Esophagus mucosa (tissue), 1 donor: ENCODE data around the gene TMEM138. TPM values are rescaled to one million over a fixed set of nuclear protein-coding genes. Genes with fewer than 3 reads are reported as not detected.

Experiments used
- ATAC-seq: fragments of 200-7000 bp; cut with Tn5 transposase; one replicate; pipeline ENCODE4 v1.9.1; 2020
- total RNA-seq: library from RNA; stranded (reverse); gene quantifications from one replicate; pipeline ENCODE4 v1.2.4, GENCODE V29; 2023
- donor health status: DM: yes; HTN: yes; CAD: no.

The TMEM138 gene
- 23.1 TPM for total RNA-seq

DNA sequence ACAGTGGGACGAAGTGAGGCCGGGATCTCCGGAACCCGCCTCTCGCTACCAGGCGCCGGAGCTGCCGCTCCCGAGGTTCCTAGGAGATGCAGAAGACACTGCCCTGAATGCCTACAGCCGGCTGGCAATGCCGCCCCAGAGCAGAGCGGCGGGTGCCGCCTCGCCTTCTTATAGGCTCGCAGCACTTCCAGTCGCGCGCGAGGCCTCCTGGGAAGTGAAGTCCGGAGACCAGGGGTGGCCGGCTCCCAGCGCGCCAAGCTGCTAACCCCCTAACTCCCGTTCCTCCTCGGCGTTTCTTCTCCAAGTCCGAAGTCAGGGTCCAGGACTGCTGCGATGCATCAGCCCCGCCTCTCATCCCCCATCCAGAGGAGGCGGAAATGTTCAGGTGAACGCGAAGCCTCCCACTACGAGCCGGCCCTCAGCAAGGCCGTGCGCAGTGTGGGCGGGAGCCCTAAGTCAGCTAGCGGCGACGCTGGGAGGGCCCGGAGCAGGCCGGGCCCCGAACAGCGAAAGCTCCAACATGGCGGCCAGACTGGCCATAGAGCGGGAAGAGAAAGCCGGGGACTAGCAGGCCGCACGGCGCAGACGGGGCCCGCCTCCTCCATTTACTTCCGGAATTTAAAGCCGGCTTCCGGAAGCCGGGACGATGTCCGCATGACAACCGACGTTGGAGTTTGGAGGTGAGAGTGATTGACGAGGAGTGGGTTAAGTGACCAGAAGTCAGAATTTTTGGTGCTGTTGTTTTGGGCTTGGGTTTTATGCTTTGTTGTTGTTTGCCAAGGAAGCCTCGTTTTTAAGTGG lies at the start of gene TMEM138, which contains the start of gene CYB561A3:
TSS of gene TMEM138 (plus strand) at position 634 of the 801 bp plus-strand sequence. CDS start 2,017 bp downstream, outside the sequence.
TSS of gene CYB561A3 (minus strand) at position 142 of the 801 bp plus-strand sequence. CDS start 5,169 bp downstream, outside the sequence.
- ATAC-seq = peak; percentile 97

DNA sequence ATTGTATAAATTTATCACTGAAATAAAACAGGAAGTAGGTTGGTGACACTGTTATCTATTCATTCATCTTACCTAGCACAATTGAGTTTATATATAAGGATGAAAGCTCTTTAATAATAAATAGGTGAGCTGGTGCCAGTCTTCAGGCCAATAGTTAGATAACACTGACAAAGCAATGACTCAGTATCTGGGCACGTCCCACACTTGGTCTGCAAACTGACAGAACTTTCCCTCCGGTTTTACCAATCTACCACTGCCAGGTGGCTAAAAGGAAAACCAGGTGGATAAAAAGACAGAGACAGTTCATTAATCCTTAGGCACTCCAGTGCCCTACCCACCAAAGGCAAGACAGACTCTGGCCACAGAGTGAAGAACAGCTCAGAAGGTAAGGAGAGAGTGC lies 46.9 kb upstream of the TMEM138 start:
- ATAC-seq = no peak

DNA sequence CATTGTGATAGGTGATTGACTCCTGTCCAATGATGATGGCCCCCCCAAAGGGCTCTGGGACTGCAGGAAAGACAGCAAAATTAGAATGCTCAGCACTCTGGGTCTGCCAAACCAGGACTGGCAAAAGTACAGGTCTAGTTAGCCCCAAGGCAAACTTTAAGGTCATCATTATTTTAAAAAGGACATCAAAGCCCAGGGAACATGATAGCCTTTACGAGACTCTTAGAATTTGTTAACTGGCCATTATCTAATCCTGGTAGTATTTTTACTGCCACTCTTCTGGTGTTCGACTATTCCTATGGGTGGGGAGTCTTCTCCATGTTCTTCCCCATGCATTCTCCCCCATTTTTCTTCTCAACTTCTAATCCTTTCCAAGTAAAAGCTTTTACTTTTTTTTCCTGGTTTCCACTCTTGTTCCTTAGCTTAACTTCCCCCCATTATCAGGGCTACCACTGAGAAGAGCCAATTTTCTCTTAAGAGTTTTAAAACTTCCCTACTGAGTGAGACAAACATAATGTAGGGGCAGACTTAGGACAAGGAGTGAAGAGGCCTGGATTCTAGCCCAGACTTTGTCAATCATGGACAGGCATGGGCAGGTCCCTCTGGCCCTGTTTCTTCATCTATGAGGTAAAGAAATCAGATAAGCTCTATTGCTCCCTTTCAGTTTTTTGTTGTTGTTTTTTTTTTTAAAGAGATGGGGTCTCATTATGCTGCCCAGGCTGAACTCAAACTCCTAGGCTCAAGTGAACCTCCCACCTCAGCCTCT lies 36.3 kb upstream of the TMEM138 start:
- ATAC-seq = peak; percentile 77

DNA sequence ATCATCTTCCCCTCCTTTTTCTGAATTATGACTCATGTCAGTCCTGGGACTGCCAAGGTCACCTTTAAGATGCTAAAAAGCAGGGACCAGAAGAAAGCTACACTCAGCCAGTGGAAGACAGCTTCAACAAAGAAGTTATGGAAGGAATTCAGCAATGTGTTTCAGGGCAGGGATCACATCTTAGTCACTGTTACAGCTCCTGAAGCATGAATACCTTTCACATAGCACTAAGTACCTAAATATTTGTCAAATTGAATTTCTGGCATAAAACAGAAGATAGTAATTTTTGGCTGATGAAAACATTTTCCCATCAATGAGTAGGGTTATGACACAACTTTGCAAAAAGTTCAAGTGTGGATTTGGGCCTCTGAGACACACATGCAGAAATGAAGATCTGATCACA lies 34.5 kb upstream of the TMEM138 start:
- ATAC-seq = no peak

DNA sequence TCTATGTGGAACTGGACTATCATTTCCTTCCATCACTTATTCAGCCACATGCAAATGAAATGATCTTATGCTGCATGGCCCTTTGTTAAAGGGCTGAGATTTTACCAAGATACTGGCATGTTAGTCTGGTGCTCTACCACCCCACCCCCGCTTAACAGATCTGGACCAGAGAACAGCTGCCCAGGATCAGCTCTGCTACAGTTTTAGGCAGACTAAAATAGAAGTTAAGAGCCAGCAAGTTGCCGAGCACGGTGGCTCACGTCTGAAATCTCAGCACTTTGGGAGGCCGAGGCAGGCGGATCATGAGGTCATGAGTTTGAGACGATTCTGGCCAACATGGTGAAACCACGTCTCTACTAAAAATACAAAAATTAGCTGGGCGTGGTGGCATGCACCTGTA lies 33.8 kb upstream of the TMEM138 start:
- no peak for ATAC-seq

DNA sequence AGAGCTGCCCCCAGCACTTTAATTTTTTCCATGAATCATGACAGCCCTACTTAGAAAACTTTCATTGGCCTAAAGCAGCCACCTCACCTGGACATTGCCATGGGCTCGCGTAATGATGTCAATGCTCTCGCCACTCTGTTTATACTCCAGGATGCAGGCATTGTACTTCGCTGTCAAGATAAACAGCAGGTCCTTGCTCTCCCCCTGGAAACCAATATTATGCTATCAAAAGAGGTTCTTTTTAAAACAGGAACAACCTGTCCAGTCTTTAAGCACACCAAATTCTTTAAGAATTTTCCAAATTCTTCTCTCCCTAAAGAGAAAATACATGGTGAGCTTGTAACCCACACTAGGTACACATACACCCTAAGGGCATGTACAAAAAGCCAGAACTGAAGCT lies 32.3 kb upstream of the TMEM138 start:
- no peak for ATAC-seq

DNA sequence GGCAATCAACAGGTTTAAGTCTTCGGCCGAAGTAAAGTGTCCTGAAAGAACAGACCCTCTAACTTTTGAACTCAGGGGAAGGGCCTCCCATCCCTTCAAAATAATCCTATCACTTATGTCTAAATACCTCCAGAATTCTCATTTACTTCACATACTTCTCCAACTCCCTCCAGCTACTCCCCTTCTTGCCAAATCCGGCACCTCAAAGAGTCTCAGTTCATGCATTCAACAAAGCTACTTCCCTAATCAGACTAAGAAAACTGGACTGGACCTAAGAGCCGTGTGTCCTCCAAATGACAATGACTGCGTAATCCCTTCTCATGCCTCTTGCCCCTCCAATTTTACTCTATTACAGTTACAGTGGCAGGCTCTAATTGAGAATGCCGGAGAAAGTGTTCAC lies 30.5 kb upstream of the TMEM138 start:
- ATAC-seq = no peak

DNA sequence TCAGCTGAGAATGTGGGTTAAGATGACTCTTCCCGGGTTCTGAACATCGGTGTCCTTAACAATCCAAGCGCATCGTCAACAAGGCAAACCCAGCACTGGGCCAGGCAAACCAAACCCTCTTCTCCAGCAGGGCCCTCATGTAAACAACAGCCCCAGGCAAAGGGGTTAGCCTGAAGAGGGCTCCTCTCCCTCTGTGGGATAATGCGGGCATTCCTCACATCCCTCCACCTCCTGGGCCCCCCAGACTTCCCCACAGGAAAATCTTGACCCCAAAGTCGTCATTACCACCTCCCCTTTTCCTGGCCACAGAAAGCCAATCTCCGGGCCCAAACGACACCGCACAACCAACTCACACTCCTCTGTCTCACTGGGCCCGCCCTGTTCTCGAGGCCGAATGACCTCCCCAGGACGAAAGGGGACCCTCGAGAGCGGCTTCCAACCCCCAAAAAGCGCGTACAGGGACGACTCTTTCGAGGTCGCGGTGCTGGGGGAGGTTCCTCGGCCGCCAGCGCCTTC lies 29.8 kb upstream of the TMEM138 start:
- no peak for ATAC-seq

DNA sequence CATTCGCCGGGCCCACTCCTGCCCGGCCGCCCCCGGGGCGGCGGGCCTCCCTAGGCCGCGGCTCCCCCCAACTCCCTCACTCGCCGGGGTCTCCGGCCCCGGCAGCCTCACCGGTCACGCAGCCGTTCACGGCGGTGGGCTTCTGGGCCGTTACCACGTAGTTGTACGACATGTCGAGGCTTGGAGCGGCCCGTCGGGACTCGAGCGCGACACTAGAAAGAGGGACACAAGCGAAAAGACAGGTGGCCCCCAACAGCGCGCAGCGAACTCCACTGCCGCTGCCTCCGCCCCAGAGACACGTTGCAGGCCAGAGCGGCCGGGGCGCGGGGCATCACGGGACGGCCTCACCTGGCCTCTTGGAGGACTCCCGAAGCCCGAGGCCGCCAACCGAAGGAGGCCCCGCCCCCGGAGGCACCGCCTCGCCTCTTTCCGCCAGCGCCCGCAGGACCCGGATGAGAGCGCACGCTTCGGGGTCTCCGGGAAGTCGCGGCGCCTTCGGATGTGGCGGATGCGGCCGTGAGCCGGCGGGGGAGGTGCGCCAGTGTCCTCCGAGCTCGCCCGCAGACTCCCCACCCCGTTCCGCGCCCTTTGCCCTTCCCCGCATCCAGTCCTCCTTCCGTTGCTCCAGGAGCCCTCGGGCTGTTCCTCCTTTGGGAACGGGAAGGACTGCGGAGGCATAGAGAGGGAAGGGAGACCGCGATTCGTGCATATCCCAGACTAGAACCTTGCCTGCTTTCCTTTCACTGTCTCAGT lies 29.2 kb upstream of the TMEM138 start, which contains the start of the genes DDB1 and TKFC:
TSS of gene DDB1 (minus strand) at position 309 of the 753 bp plus-strand sequence. CDS start at position 172, 137 bp downstream.
TSS of gene TKFC (plus strand) at position 432 of the 753 bp plus-strand sequence. CDS start 1,501 bp downstream, outside the sequence.
- peak; percentile 93 for ATAC-seq

DNA sequence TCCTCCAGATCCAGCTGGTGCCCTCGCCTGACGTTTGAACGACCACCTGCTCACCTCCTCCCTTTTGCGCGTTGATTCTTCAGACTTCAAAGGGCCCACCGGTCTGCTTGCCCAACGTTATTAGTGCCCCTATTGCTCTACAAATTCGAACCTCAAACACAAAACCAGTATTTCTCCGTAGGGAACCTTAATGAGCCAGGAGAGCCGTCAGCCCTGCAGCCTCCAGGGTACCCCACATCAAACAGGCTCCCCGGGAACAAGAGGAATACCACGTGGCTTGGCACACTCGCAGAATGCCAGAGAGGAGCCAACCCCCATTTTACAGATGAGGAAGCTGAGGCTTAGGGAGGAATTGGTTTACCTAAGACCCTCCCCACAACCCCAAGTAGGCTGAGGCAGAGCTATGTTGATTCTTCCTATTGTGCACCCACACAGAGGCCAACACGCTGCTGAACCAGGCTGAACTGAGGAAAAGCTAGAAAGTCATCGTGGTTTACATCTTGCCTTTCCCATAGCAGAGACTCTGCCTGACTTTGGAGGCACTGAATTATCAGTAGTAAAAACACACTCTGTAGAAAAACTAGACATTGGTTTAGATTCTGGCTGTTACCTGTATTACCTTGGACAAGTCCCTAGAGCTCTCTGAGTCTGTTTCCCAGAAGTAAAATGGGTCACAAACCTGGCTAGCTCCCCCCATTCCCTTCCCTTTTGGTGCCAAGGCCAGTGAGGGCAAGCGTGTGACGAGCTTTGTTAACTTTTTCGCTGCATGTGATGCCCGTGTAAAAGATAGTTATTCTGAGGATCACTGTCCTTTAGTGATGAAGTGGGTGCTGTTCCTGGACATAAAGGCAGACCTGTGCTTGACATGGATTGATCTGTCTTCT lies 28.4 kb upstream of the TMEM138 start:
- no peak for ATAC-seq

DNA sequence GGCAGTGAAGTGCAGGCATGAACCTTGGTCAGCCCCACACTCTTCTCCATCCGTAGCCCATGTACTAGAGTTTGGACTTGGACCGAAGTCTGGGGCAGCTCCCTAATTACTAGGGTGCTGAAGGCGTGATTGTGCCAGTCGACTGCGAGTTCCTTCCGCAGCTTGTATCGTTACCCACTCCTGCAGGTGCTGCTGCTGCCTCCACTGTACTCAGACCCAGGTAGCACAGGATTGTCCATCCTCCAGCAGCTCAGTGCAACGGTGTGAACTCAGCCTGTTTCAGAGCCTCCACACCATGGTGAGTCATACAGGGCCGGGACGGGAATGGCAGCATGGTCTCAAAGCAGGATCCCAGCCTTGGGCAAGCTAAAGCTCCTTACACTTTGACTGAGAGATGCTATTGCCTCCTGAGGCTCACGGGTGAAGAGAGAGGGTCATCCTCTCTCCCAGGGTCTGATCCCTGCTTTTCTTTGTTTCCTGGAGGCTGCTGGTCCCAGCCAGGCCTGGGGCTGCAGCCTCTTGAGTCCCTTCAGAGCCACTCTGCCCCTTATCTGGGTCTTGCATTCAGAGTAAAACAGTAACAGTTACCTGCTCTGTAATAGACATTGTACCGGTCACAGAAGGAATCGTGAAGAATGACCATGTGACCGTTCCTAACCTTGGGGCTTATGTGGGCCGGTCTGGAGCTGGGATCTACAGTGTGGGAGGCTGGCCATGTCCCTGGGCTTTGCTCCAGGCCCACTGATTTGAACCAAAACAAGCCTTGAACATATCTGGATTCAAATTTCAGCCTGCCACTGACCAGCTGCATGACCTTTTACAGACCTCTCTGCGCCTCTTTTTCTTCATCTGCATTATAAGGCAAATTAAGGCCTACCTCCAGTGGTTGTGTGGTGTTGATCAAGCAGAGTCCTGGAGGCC lies 27.5 kb upstream of the TMEM138 start:
- peak; percentile 33 for ATAC-seq

DNA sequence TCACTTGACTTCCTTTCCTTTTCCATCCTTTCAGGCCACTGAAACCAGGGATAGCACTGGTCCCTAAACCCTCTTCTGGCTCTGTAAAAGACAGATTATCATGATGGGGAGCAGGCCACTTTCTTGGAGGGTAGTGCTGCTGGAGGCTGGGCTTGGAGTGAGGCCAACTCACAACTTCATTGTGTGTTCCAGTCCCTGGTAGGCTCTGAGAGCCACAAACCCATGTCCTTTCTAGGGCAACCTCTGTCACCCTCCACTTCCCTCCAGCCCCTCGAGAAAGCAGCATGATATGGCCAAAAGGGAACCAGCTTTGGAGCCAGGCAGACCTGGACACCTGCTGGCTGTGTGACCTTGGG lies 26.8 kb upstream of the TMEM138 start:
- no peak for ATAC-seq

DNA sequence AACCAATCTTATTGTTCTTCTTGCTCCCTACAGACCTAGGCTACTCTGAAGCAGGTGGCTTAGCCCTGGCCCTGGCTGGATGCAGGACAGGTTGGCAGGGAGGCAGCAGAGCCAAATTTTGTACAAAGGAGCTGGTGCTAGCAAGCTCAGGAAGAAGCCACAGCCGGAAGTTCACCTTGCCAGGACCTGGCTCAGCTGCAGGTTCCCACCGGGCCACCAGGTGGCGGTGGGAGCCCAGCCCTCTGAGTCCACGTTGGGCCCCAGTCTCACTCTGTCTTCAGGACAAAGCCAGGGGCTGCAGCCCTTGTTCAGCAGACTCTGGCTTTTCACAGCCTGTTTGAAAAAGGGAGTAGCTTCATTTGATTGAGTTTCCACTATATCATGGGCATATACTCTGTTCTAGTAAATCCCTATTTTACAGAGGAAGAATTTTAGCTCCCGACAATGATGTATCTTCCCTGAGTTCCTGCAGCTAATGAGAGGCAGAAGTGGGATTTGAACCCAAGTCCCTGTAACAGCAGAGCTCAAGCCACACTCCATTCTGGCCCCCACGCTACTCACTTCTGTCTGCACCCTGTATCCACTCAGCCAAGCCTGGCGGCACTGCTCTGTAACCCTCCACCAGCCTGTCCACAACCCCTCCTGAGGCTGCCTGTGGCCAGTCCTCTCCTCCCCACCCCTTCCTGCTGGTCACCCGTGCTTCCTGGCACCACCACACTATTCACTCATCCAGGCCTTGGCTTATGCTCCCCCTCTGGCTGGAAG lies 25.8 kb upstream of the TMEM138 start:
- ATAC-seq = peak; percentile 78

DNA sequence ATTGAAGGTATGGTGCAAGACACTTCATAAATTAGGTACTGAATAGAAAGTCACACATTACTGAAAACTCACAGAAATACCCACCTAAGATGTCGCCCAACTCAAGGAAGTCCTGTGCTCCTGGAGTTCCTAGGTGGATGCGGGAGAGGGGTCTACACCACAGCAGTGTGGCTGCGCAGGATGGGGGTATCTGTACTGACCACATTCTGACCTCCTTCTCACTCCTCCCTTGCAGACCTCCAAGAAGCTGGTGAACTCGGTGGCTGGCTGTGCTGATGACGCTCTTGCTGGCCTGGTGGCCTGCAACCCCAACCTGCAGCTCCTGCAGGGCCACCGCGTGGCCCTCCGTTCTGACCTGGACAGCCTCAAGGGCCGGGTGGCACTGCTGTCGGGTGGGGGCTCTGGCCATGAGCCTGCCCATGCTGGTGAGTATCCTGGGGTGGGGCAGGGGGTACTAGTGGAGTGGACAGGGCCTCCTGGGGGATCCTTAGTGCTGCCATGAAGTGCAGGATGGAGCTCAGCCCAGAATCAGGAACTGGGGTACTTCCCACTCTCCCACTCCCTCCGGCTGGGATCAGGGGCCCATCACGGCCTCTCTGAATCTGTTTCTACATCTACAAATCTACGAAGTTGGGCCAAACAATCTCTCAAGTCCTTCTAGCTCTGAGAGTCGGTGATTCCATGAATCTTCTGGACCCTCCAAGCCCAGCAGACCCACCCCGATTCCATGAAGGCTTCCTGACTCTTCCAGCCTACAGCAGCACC lies 24.3 kb upstream of the TMEM138 start:
- no peak for ATAC-seq

DNA sequence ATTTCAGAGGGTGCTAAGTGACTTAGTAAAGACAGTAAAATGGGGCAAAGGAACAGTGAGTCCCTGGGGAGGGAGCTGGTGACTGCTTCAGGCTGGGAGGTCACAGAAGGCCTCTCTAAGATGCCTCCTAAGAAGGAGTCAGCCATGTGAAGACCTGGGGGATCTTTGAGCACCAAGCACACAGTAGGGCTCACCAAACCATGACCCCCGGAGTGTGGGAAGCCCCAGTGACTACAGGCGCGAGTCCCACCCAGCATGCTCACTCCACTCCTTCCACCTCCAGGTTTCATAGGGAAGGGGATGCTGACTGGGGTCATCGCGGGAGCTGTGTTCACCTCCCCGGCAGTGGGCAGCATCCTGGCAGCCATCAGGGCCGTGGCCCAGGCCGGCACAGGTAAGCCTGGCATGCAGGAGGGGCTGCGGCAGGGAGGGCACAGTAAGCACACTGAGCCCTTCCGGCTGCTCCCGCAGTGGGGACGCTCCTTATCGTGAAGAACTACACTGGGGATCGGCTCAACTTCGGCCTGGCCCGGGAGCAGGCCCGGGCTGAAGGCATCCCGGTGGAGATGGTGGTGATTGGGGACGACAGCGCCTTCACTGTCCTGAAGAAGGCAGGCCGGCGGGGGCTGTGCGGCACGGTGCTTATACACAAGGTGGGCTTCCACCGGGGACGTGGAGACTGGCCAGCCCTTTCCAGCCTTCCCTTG lies 23.2 kb upstream of the TMEM138 start:
- no peak for ATAC-seq

DNA sequence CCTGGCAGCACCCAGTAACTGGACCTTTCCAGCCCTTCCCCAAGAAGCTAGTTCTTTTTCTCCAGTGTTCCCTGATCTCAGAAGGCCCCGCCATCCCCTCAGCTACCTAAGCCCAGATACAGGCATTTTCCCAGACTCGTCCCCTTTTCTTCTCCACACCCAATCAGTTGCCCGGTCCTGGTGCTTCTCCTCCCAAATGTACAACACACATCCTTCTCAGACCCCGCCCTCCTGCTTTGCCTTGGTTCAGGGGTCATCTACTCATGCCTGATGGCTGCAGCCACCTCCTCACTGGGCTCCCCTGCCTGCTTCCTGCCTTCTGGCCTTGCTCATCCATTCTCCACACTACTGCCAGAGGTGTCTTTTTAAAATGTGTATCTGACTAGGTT lies 22.7 kb upstream of the TMEM138 start:
- no peak for ATAC-seq

DNA sequence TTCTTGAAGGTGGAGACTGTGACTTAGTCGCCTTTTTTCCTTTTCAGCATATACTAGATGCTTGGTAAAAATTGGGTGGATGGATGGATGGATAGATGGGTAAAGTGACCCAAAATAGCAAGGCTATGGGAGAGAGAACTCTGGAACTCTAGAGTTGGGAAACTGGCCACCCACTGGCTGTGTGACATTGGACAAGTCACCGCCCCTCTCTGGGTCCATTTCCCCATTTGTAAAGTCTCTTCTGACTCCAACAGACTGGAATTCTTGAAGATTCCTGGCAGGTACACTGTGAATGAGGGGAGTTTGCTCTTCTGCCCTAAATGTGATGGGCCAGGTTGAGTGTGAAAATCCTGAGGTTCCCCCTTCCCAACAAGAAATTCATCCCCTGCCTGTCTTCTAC lies 21.2 kb upstream of the TMEM138 start:
- ATAC-seq = no peak

DNA sequence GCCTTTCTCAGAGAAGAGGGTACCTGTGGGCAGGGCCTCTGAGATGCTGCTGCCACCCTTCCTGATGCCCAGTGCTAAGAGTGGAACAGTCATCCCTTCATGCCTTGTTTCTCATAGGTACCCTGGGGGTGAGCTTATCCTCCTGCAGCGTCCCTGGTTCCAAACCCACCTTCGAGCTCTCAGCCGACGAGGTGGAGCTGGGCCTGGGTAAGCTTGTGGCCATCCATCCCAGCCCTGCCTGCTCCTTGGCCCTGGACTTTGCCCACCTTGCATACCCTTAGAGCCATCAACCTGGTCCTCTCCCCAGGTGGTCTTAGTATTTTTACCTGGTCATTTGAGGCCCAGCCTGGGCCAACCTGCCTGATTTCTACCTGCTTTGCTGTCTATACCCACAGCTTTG lies 20.5 kb upstream of the TMEM138 start:
- no peak for ATAC-seq
